ENCODE data around the gene NUF2.

DNA sequence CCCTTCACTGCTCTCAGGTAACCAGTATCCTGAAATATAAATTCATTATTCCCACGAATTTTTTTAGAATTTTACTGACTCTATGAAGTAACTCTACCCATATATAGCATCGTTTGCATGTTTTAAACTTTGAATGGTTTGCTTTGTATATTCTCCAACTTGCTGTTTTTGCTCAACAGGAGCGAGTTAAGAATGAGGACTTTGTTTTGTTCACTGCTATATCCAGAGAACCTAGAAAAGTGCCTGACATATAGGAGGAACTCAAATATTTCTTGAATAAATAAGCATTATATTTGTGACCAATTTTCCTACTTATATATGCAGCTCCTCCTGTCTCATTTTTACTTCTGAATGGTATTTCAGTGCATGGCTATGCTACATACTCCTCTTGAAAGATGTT, 43.4 kb downstream of the NUF2 start:
- TF ChIP-seq, protein P1, sequence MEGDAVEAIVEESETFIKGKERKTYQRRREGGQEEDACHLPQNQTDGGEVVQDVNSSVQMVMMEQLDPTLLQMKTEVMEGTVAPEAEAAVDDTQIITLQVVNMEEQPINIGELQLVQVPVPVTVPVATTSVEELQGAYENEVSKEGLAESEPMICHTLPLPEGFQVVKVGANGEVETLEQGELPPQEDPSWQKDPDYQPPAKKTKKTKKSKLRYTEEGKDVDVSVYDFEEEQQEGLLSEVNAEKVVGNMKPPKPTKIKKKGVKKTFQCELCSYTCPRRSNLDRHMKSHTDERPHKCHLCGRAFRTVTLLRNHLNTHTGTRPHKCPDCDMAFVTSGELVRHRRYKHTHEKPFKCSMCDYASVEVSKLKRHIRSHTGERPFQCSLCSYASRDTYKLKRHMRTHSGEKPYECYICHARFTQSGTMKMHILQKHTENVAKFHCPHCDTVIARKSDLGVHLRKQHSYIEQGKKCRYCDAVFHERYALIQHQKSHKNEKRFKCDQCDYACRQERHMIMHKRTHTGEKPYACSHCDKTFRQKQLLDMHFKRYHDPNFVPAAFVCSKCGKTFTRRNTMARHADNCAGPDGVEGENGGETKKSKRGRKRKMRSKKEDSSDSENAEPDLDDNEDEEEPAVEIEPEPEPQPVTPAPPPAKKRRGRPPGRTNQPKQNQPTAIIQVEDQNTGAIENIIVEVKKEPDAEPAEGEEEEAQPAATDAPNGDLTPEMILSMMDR (IDR thresholded peaks at IDR 0.05): no peak
- no peak for TF ChIP-seq POLR2A (IDR thresholded peaks at IDR 0.05)
